Measurements from ENCODE around the gene SNAI1. TPM values are rescaled to one million over a fixed set of nuclear protein-coding genes. Genes with fewer than 3 reads are reported as not detected.

SNAI1 gene
- total RNA-seq, 1 experiment from 2014 or later: 3.6 TPM

GRCh38 chr20:49936153-49937026, 46.4 kb upstream of the SNAI1 start, which contains the start of gene RNF114:
Gene RNF114, plus strand, starts transcription at chr20:49936397. Its CDS starts 16 bp downstream, at chr20:49936413.
- Histone ChIP-seq H3K27me3 (ENCODE audit: insufficient read depth, low read depth) (no peaks in the 10 kb centered on the region), H3K4me1 (replicated peaks; ENCODE audit: insufficient read depth) (peaks cover 32% of the 10 kb centered on the region), H3K4me2 (peak within 1 kb of the TSS; percentile 98), H3K4me3 (peak within 1 kb of the TSS; percentile 92), H3K79me2 (ENCODE audit: low read depth) (peaks cover 52% of the 10 kb centered on the region), H3K9me3 (ENCODE audit: insufficient read depth, low read depth) (no peaks in the 10 kb centered on the region), H4K20me1 (ENCODE audit: insufficient read depth) (peaks cover 38% of the 10 kb centered on the region), H3K27ac (peak within 1 kb of the TSS; percentile 69), H3F3A (ENCODE audit: insufficient read depth, low read depth) (peaks cover 30% of the 10 kb centered on the region; the same call in 1 of the 2 replicates), H3K9me2 (ENCODE audit: insufficient read depth) (no peaks in the 10 kb centered on the region), H2AFZ (peak within 1 kb of the TSS; percentile 81), H3K36me3 (ENCODE audit: low read depth) (peaks cover 18% of the 10 kb centered on the region)
- intact Hi-C loops (cut with micrococcal nuclease; ENCODE audit: unreplicated experiment): loop anchor here (1.0 to 2.0 kb wide), 2 partner anchors 8 to 32 kb away; no protein-coding TSS in a partner anchor
- CTCF ChIA-PET: interaction anchor here (0.6 to 1.1 kb wide), 2 partner anchors 43 to 135 kb away, joined by 3 to 6 read pairs; no protein-coding TSS in a partner anchor
- BruUV-seq (replicated peaks): no TSS peak
- peak; percentile 73 to 85 for DNase-seq
- TF ChIP-seq CTCF (conservative IDR thresholded peaks at IDR 0.05) (0 out of 2 replicates have a peak, but pooled peaks have one; percentile 28), EZH2 (IDR thresholded peaks at IDR 0.05; ENCODE audit: low read depth) (no peak)
- POLR2A ChIA-PET (ENCODE audit: unreplicated experiment): interaction anchor here (0.5 to 1.1 kb wide), 6 partner anchors 12 to 820 kb away, joined by 3 to 6 read pairs (median 4); no protein-coding TSS in a partner anchor

- peak overlapping the region; percentile 98 for H3K4me2 ChIP-seq
- ChIA-PET CTCF (no interaction called here), POLR2A (ENCODE audit: unreplicated experiment) (interaction anchor here (0.6 to 1.1 kb wide), 2 partner anchors 21 to 819 kb away, joined by 4 read pairs; no protein-coding TSS in a partner anchor)
- intact Hi-C loops (cut with micrococcal nuclease; ENCODE audit: unreplicated experiment): loop anchor here (2.0 kb wide), 1 partner anchor 32 kb away; no protein-coding TSS in a partner anchor
- peaks cover 37% of the 10 kb centered on the region; the same call in 1 of the 2 replicates for H3F3A ChIP-seq (ENCODE audit: insufficient read depth, low read depth)
- peak overlapping the region; percentile 69 for H3K27ac ChIP-seq
- peaks cover 27% of the 10 kb centered on the region for H3K36me3 ChIP-seq (ENCODE audit: low read depth)
- H3K27me3 ChIP-seq (ENCODE audit: insufficient read depth, low read depth): no peaks in the 10 kb centered on the region
- peaks cover 47% of the 10 kb centered on the region for H4K20me1 ChIP-seq (ENCODE audit: insufficient read depth)
- TSS peak; percentile 99 for BruUV-seq (replicated peaks)
- H3K79me2 ChIP-seq (ENCODE audit: low read depth): peaks cover 61% of the 10 kb centered on the region
- no peaks in the 10 kb centered on the region for H3K9me3 ChIP-seq (ENCODE audit: insufficient read depth, low read depth)
- peaks cover 35% of the 10 kb centered on the region for H3K4me1 ChIP-seq (replicated peaks; ENCODE audit: insufficient read depth)
- TF ChIP-seq EZH2 (IDR thresholded peaks at IDR 0.05; ENCODE audit: low read depth): no peak
- no peak for TF ChIP-seq CTCF (conservative IDR thresholded peaks at IDR 0.05)
- H2AFZ ChIP-seq: peak overlapping the region; percentile 81
- peak; percentile 35 to 79 for DNase-seq
- no peaks in the 10 kb centered on the region for H3K9me2 ChIP-seq (ENCODE audit: insufficient read depth)
- peak overlapping the region; percentile 92 for H3K4me3 ChIP-seq
These were observed 45.5 kb upstream of the SNAI1 start for GRCh38 chr20:49937027-49937929.
